HFFc6 (cell line): ENCODE data around the gene SLC16A11. TPM values are rescaled to one million over a fixed set of nuclear protein-coding genes. Genes with fewer than 3 reads are reported as not detected.
A peak's percentile ranks its signal among the peaks of the same experiment; 100 is the strongest.

ENCODE experiments used
- DNase-seq: peaks from one replicate; pipeline ENCODE4 v3.0.0-alpha.2; 2018
- H3K27ac Mint-ChIP-seq: 2 replicates; pipeline ENCODE4 v1.8.0; 2020; ENCODE audit warnings: mild to moderate bottlenecking, mixed read lengths
- H3K27me3 Mint-ChIP-seq: 2 replicates; pipeline ENCODE4 v1.8.0; 2021; ENCODE audit warnings: mild to moderate bottlenecking, moderate library complexity, mixed read lengths; ENCODE audit not compliant: insufficient read depth
- H3K36me3 Mint-ChIP-seq: 2 replicates; pipeline ENCODE4 v1.8.0; 2021; ENCODE audit warnings: low read depth, mixed read lengths
- H3K4me1 Mint-ChIP-seq: 2 replicates; pipeline ENCODE4 v1.8.0; 2020; ENCODE audit warnings: low read depth, mixed read lengths
- H3K4me3 Mint-ChIP-seq: 2 replicates; pipeline ENCODE4 v1.8.0; 2020; ENCODE audit warnings: mild to moderate bottlenecking, moderate library complexity, mixed read lengths
- H3K9me3 Mint-ChIP-seq: 2 replicates; pipeline ENCODE4 v1.8.0; 2020; ENCODE audit warnings: mild to moderate bottlenecking, mixed read lengths
- total RNA-seq, 6 experiments: library from RNA; stranded (reverse); fragmentation: NEBNext Ultra II Directional; extraction: Animal tissue kit (Norgen Biotek cat#: 25700); gene quantifications; 2 replicates in 1 of 6; 3 replicates in 5 of 6; pipeline ENCODE4 v1.2.3, GENCODE V29; 2021
- TF ChIP-seq, protein P1 (sequence below): fragments of 200-600 bp; sonication (generic); IDR thresholded peaks from 2 replicates; pipeline ENCODE4 v1.5.0; 2021; ENCODE audit warnings: antibody characterized with exemption, mild to moderate bottlenecking

Gene SLC16A11
- total RNA-seq, 6 experiments from 2014 or later = not detected

DNA sequence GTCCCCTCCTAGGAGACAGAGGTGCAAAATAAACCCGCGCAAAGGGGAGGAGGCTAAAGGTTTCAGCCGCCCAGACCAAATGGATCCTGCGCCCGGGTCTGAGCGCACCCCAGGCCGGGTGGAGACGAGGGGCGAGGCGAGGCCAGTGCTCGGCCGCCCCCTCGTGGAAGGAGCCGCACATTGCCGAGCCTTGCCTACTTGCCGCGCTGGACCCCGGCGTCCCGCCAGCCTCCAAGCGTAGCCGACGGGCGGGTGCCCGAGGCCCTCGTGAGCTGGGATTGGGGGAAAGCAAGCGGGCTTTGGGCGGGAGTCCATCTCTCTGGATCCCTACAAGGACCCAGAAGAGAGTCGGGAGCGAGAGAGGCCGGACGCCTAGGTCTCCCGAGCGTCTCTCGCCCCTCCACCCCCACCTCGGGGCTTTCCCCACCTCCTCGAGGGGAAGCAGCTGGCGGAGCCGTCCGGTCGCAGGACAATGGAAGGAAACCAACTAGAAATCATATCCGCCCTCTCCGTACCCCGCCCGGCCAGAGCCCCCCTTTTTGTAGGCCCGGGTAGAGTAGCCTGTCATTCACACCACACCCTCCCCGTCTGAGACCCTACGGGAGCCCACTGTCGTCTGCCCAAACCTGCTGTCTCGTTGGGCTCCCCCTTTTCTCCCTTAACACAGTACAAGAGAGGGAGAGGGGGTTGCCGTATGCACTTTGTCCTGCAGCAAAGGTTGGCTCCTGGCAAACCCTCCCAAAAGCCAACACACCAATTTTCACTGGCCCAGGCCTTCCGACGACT is 21.7 kb downstream of the SLC16A11 start:
- Mint-ChIP-seq H3K27ac (no peak overlapping the region), H3K27me3 (peaks cover 7% of the 10 kb centered on the region), H3K9me3 (no peaks in the 10 kb centered on the region), H3K4me3 (peak overlapping the region; percentile 53), H3K36me3 (no peaks in the 10 kb centered on the region), H3K4me1 (peaks cover 12% of the 10 kb centered on the region; the same call in 1 of the 2 replicates)
- TF ChIP-seq, protein P1, sequence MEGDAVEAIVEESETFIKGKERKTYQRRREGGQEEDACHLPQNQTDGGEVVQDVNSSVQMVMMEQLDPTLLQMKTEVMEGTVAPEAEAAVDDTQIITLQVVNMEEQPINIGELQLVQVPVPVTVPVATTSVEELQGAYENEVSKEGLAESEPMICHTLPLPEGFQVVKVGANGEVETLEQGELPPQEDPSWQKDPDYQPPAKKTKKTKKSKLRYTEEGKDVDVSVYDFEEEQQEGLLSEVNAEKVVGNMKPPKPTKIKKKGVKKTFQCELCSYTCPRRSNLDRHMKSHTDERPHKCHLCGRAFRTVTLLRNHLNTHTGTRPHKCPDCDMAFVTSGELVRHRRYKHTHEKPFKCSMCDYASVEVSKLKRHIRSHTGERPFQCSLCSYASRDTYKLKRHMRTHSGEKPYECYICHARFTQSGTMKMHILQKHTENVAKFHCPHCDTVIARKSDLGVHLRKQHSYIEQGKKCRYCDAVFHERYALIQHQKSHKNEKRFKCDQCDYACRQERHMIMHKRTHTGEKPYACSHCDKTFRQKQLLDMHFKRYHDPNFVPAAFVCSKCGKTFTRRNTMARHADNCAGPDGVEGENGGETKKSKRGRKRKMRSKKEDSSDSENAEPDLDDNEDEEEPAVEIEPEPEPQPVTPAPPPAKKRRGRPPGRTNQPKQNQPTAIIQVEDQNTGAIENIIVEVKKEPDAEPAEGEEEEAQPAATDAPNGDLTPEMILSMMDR = peak; percentile 96
- DNase-seq = no peak

DNA sequence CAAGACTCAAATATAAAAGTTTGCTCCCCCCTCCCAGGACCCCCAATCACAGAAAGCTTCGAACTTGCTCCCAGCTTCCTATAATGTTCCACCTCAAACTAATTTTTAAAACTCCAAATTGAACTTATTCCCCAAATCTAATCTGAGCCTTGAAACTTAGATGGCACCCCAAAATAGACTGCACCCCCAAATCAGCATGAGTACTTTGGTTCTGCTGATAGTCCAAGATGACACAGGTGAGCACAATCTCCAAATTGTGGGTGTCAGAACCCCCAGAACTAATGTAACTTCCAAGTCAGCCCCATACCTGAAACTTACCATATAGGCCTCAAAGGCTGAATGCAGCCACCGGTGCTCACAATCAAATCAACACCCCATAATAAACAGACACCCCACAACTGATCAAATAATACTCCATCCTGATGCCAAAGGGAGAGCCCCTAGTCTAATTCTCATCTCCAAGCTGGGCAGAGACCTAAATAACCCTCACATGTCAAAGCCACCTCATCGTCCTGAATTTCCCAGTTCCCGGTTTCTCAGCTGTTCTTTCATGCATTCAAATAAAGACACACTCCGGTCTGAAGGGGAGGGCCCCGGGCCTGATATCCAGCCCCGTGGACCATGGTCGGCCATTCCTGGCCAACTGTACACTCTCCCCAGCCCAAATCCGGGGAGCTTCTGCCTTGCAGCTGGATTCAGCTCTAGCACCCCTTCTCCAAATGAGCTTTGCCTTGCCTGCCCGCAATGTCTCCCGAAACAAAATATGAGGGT is 22.8 kb downstream of the SLC16A11 start:
- no peak overlapping the region for H3K27ac Mint-ChIP-seq
- H3K4me1 Mint-ChIP-seq = peaks cover 14% of the 10 kb centered on the region
- no peak for DNase-seq
- H3K27me3 Mint-ChIP-seq = peaks cover 7% of the 10 kb centered on the region
- H3K4me3 Mint-ChIP-seq = peak overlapping the region; percentile 53; the same call in 1 of the 2 replicates
- H3K9me3 Mint-ChIP-seq = no peaks in the 10 kb centered on the region
- TF ChIP-seq, protein P1 = no peak
- no peaks in the 10 kb centered on the region for H3K36me3 Mint-ChIP-seq

DNA sequence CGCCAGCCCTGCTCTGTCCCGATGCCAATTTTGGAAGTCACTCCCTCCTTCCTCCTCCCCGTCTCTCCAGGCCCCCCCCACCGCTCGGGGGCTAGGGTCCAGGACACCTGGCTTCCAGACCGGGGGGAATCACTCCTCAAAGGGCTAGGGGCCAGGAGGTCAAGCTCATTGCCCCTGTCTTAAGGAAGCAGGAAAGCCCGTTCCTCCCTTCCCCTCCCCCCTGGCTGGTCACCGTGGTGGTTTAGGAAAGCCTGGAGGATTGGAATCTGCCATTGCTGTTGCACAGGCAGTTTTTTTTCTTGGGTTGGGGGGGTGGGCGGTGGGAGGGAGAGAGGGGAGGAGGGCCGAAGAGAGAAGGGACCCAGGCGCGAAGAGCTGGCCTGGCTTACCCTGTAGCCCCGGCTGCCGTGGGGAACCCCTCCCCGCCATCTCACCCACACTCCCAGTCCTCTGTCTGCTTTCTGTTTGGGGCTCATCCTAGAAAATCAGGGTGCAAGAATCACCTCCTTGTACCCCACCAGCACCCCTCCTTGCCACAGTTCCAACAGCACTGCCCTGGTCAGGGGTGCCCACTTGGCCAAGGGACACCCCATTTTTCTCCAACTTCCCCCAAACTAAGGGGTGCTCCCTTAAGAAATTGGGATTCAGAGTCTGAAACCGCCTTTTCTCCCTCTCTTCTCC is 23.9 kb downstream of the SLC16A11 start:
- peak overlapping the region; percentile 71 for H3K27ac Mint-ChIP-seq
- H3K27me3 Mint-ChIP-seq = peaks cover 7% of the 10 kb centered on the region
- no peaks in the 10 kb centered on the region for H3K36me3 Mint-ChIP-seq
- H3K9me3 Mint-ChIP-seq = no peaks in the 10 kb centered on the region
- peaks cover 25% of the 10 kb centered on the region for H3K4me1 Mint-ChIP-seq
- H3K4me3 Mint-ChIP-seq = peak overlapping the region; percentile 74
- DNase-seq = no peak
- TF ChIP-seq, protein P1 = no peak

DNA sequence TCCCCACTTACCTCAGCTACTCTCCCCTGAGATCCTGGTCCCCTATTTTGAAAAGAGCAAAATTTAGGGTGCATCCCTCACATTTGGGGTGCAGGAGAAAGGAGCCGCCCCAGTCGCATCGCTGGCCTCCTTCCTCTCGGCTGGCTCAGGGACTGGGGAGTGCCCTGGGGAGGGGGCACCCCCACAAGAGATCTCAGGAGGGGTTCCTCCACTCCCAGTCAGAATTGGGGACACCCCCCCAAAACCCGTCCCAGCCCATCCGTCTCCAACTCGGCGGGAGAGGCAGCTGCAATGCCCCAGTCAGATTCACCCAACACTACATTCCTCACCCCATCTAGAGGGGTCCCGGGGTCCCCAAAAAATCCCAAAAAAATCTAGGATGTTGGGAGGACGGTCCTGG is 24.5 kb downstream of the SLC16A11 start:
- peaks cover 27% of the 10 kb centered on the region for H3K4me1 Mint-ChIP-seq
- H3K9me3 Mint-ChIP-seq = peaks cover 2% of the 10 kb centered on the region; the same call in 1 of the 2 replicates
- peak overlapping the region; percentile 74; the same call in 1 of the 2 replicates for H3K4me3 Mint-ChIP-seq
- TF ChIP-seq, protein P1 = no peak
- H3K27me3 Mint-ChIP-seq = peaks cover 7% of the 10 kb centered on the region
- H3K36me3 Mint-ChIP-seq = peaks cover 2% of the 10 kb centered on the region
- DNase-seq = no peak
- peak overlapping the region; percentile 61 for H3K27ac Mint-ChIP-seq

DNA sequence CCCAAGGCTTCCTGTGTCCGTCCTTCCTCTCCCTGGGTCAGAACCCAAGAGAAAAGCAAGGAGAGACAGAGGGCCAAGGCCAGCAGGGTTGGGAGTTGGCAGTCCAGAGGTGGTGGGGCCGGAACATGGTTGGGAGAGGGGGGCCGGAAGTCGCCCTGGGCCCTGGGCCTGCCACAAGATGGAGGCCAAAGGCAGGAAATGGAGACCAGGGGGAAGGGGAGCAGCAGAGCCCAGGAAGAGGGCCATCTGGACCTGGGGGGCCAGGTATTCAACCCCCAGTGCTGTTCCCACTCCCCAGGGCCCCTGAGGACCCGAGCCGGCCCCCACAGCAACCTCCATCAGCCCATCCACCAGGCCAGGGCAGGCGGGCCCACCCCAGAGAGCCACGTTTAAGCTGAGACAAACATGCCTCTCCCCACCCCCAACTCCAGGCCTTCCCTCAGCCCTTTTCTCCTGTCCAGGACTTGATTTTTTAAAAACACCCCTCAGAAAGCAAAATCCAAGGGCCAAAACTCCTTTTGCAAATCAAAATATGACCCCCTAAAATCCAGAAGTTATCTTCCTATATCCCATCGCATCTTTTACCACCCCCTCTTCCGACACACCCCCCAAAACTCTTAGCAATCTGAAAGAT is 25.4 kb downstream of the SLC16A11 start:
- H3K4me1 Mint-ChIP-seq = peaks cover 36% of the 10 kb centered on the region
- DNase-seq = no peak
- peaks cover 7% of the 10 kb centered on the region; the same call in 1 of the 2 replicates for H3K9me3 Mint-ChIP-seq
- H3K27ac Mint-ChIP-seq = no peak overlapping the region
- peaks cover 11% of the 10 kb centered on the region for H3K36me3 Mint-ChIP-seq
- no peak overlapping the region for H3K4me3 Mint-ChIP-seq
- TF ChIP-seq, protein P1 = no peak
- H3K27me3 Mint-ChIP-seq = peaks cover 7% of the 10 kb centered on the region
